Peyer's patch (tissue), 4 donors: ENCODE measurements around the gene RNF225. TPM values are rescaled to one million over a fixed set of nuclear protein-coding genes. Genes with fewer than 3 reads are reported as not detected.

Experiments used
- DNase-seq, 3 donors: peaks; one replicate each; pipeline ENCODE4 v3.0.0-alpha.2; 2017 to 2019
- H3K27ac ChIP-seq, 4 donors: fragments of 200-600 bp; sonication (generic); one replicate each; pipeline ENCODE4 v1.5.1; 2016 to 2019
- H3K27me3 ChIP-seq, 2 donors: fragments of 200-600 bp; sonication (generic); one replicate each; pipeline ENCODE4 v1.5.1; 2019
- H3K36me3 ChIP-seq, 3 donors: fragments of 200-600 bp; sonication (generic); one replicate each; pipeline ENCODE4 v1.5.1; 2016 to 2019
- H3K4me1 ChIP-seq, 4 donors: fragments of 200-600 bp; sonication (generic); one replicate each; pipeline ENCODE4 v1.5.1; 2016 to 2019
- H3K4me3 ChIP-seq, 4 donors: fragments of 200-600 bp; sonication (generic); 1 replicate in 3 of 4; 2 replicates in 1 of 4; pipeline ENCODE4 v1.5.1; 2016 to 2019; ENCODE audit warnings: mild to moderate bottlenecking in 1 of 4
- H3K9me3 ChIP-seq, 4 donors: fragments of 200-600 bp; sonication (generic); one replicate each; pipeline ENCODE4 v1.5.1; 2016 to 2019; ENCODE audit warnings: mild to moderate bottlenecking in 1 of 4
- CTCF ChIP-seq, 6 experiments: fragments of 450-650 bp in 4 of 6; fragments of 200-600 bp in 2 of 6; sonication (generic) in 1 of 6; IDR thresholded peaks; one replicate each; pipeline ENCODE4 v1.5.1; 2017 to 2019; ENCODE audit warnings: antibody characterized with exemption in 6 of 6, mild to moderate bottlenecking in 3 of 6, moderate library complexity in 1 of 6
- POLR2A ChIP-seq, 2 donors: fragments of 450-650 bp; IDR thresholded peaks; one replicate each; pipeline ENCODE4 v1.5.1; 2017; ENCODE audit warnings: antibody characterized with exemption in 2 of 2, mild to moderate bottlenecking in 2 of 2, moderate library complexity in 2 of 2
- total RNA-seq, 4 donors: library from RNA; depleted of rRNA; stranded (reverse); fragments of >200 nt; gene quantifications; one replicate each; pipeline ENCODE4 v1.1.0, GENCODE V29; 2016

RNF225 gene
- total RNA-seq, 4 donors from 2014 or later = not detected

- no peak for DNase-seq
- Histone ChIP-seq H3K27ac (no peak overlapping the region), H3K4me3 (no peak overlapping the region), H3K4me1 (peaks cover 0 to 20% (median 13%) of the 10 kb centered on the region in 4 donors), H3K27me3 (no peaks in the 10 kb centered on the region), H3K36me3 (no peaks in the 10 kb centered on the region), H3K9me3 (no peaks in the 10 kb centered on the region)
- TF ChIP-seq POLR2A (IDR thresholded peaks at IDR 0.05) (no peak), CTCF (IDR thresholded peaks at IDR 0.05) (no peak)
Measured at GRCh38 chr19:58357481-58358145, 37.8 kb upstream of the RNF225 start.

- H3K27ac ChIP-seq = peak overlapping the region; percentile 80 to 93 (median 89)
- peak in 2 of 3 donors; percentile 30 to 65 for DNase-seq
- peak overlapping the region; percentile 58 to 81 (median 72) for H3K4me3 ChIP-seq
- no peaks in the 10 kb centered on the region for H3K36me3 ChIP-seq
- H3K4me1 ChIP-seq = peaks cover 0 to 10% (median 6%) of the 10 kb centered on the region in 4 donors
- TF ChIP-seq POLR2A (IDR thresholded peaks at IDR 0.05) = no peak
- TF ChIP-seq CTCF (IDR thresholded peaks at IDR 0.05) = peak in 1 of 6 experiments; percentile 8
- H3K27me3 ChIP-seq = no peaks in the 10 kb centered on the region
- H3K9me3 ChIP-seq = no peaks in the 10 kb centered on the region
Measured at GRCh38 chr19:58361900-58362271, 33.6 kb upstream of the RNF225 start.

- Histone ChIP-seq H3K27ac (peak within 1 kb of the TSS; percentile 80 to 93 (median 89)), H3K9me3 (no peaks in the 10 kb centered on the region), H3K36me3 (no peaks in the 10 kb centered on the region), H3K4me1 (peaks cover 0 to 7% (median under 1%) of the 10 kb centered on the region in 4 donors), H3K4me3 (peak within 1 kb of the TSS; percentile 58 to 81 (median 72)), H3K27me3 (no peaks in the 10 kb centered on the region)
- DNase-seq = peak; percentile 97 to 99 (median 98)
- TF ChIP-seq POLR2A (IDR thresholded peaks at IDR 0.05) (no peak), CTCF (IDR thresholded peaks at IDR 0.05) (peak in 3 of 6 experiments; percentile 12 to 20 (median 14))
Measured at GRCh38 chr19:58362272-58362994, 33.0 kb upstream of the RNF225 start, which contains the start of gene ZNF497. Gene ZNF497 (minus strand): TSS chr19:58362751. CDS start chr19:58357635, 5,116 bp downstream.

- no peaks in the 10 kb centered on the region for H3K27me3 ChIP-seq
- H3K4me1 ChIP-seq = peaks cover 0 to 7% (median 0%) of the 10 kb centered on the region in 4 donors
- no peak for DNase-seq
- H3K36me3 ChIP-seq = no peaks in the 10 kb centered on the region
- no peak overlapping the region for H3K4me3 ChIP-seq
- no peak overlapping the region for H3K27ac ChIP-seq
- H3K9me3 ChIP-seq = no peaks in the 10 kb centered on the region
- no peak for TF ChIP-seq CTCF (IDR thresholded peaks at IDR 0.05)
- TF ChIP-seq POLR2A (IDR thresholded peaks at IDR 0.05) = no peak
Measured at GRCh38 chr19:58364146-58364545, 31.3 kb upstream of the RNF225 start.

GRCh38 chr19:58366585-58367430, 28.6 kb upstream of the RNF225 start:
- no peaks in the 10 kb centered on the region for H3K27me3 ChIP-seq
- TF ChIP-seq CTCF (IDR thresholded peaks at IDR 0.05) = no peak
- TF ChIP-seq POLR2A (IDR thresholded peaks at IDR 0.05) = no peak
- no peaks in the 10 kb centered on the region for H3K36me3 ChIP-seq
- H3K4me1 ChIP-seq = peaks cover 0 to 1% (median 0%) of the 10 kb centered on the region in 4 donors
- H3K4me3 ChIP-seq = no peak overlapping the region
- peak in 1 of 3 donors; percentile 36 for DNase-seq
- H3K27ac ChIP-seq = no peak overlapping the region
- H3K9me3 ChIP-seq = no peaks in the 10 kb centered on the region
